MCF 10A (cell line): ENCODE results near the gene PLD6. TPM values are rescaled to one million over a fixed set of nuclear protein-coding genes. Genes with fewer than 3 reads are reported as not detected.

Experiments
- BruUV-seq: library from RNA; stranded (reverse); fragments of 400-500 nt; replicated peaks from 2 replicates; lab custom pipeline; 2021; lab: Mats Ljungman, UMichigan
- CTCF ChIA-PET: fragments of 300-600 bp; sonication (Branson Sonifier 250); formaldehyde crosslinking; extraction: SDS; loops from one replicate; lab custom pipeline; 2021; ENCODE audit warnings: antibody characterized with exemption, inconsistent platforms; lab: Yijun Ruan, JAX
- POLR2A ChIA-PET: fragments of 300-600, 350-650 bp; sonication (Branson Sonifier 250); formaldehyde crosslinking; extraction: SDS; loops from one replicate; lab custom pipeline; 2020; ENCODE audit warnings: antibody characterized with exemption, inconsistent platforms; lab: Yijun Ruan, JAX
- DNase-seq: peaks from one replicate; pipeline ENCODE4 v3.0.0-alpha.2; 2018; ENCODE audit not compliant: unreplicated experiment
- H3K27ac Mint-ChIP-seq: one replicate; pipeline ENCODE4 v1.8.0; 2022; ENCODE audit warnings: mild to moderate bottlenecking, low read depth, mixed read lengths; ENCODE audit not compliant: unreplicated experiment
- H3K27me3 Mint-ChIP-seq: one replicate; pipeline ENCODE4 v1.8.0; 2022; ENCODE audit warnings: mixed read lengths; ENCODE audit not compliant: insufficient read depth, unreplicated experiment
- H3K36me3 Mint-ChIP-seq: one replicate; pipeline ENCODE4 v1.8.0; 2022; ENCODE audit warnings: mild to moderate bottlenecking, moderate library complexity, mixed read lengths; ENCODE audit not compliant: insufficient read depth, unreplicated experiment
- H3K4me1 Mint-ChIP-seq: one replicate; pipeline ENCODE4 v1.8.0; 2022; ENCODE audit warnings: mixed read lengths; ENCODE audit not compliant: insufficient read depth, unreplicated experiment
- H3K4me3 Mint-ChIP-seq: one replicate; pipeline ENCODE4 v1.8.0; 2022; ENCODE audit warnings: mild to moderate bottlenecking, moderate library complexity, mixed read lengths; ENCODE audit not compliant: unreplicated experiment
- H3K9me3 Mint-ChIP-seq: one replicate; pipeline ENCODE4 v1.8.0; 2022; ENCODE audit warnings: mixed read lengths; ENCODE audit not compliant: unreplicated experiment
- CTCF ChIP-seq: fragments of 200-600 bp; IDR thresholded peaks from one replicate; pipeline ENCODE4 v1.8.0; 2022; ENCODE audit warnings: antibody characterized with exemption, mild to moderate bottlenecking; ENCODE audit not compliant: unreplicated experiment
- intact Hi-C: fragments of 100-400 bp; cut with micrococcal nuclease; formaldehyde crosslinking; loops from 2 replicates; pipeline ENCODE4 v1.14.1; 2022
- total RNA-seq: library from RNA; stranded (reverse); gene quantifications from 2 replicates; pipeline ENCODE4 v1.2.3, GENCODE V29; 2022

PLD6 gene
- total RNA-seq, 1 experiment from 2014 or later = 5.5 TPM

- H3K36me3 Mint-ChIP-seq = peaks cover 96% of the 10 kb centered on the region
- no peaks in the 10 kb centered on the region for H3K4me1 Mint-ChIP-seq
- H3K27me3 Mint-ChIP-seq = no peaks in the 10 kb centered on the region
- H3K27ac Mint-ChIP-seq = no peak overlapping the region
- no peak for TF ChIP-seq CTCF
- no TSS peak for BruUV-seq
- no peaks in the 10 kb centered on the region for H3K9me3 Mint-ChIP-seq
- DNase-seq = no peak
- intact Hi-C loops = no loop called here
- POLR2A ChIA-PET = no interaction called here
- CTCF ChIA-PET = no interaction called here
- no peak overlapping the region for H3K4me3 Mint-ChIP-seq
These were observed 10.1 kb upstream of the PLD6 start for GRCh38 chr17:17216236-17216635.

GRCh38 chr17:17215575-17215974 lies 9.4 kb upstream of the PLD6 start:
- POLR2A ChIA-PET = no interaction called here
- no peaks in the 10 kb centered on the region for H3K4me1 Mint-ChIP-seq
- no TSS peak for BruUV-seq
- DNase-seq = no peak
- TF ChIP-seq CTCF = no peak
- no peak overlapping the region for H3K27ac Mint-ChIP-seq
- H3K9me3 Mint-ChIP-seq = no peaks in the 10 kb centered on the region
- intact Hi-C loops = no loop called here
- H3K27me3 Mint-ChIP-seq = no peaks in the 10 kb centered on the region
- H3K36me3 Mint-ChIP-seq = peaks cover 95% of the 10 kb centered on the region
- no peak overlapping the region for H3K4me3 Mint-ChIP-seq
- CTCF ChIA-PET = no interaction called here

GRCh38 chr17:17214646-17215436 lies 8.7 kb upstream of the PLD6 start:
- ChIA-PET CTCF (interaction anchor here (0.6 kb wide), 2 partner anchors 87 to 198 kb away, joined by 3 to 4 read pairs; no protein-coding TSS in a partner anchor), POLR2A (no interaction called here)
- BruUV-seq = no TSS peak

More at GRCh38 chr17:17214646-17215436, 8.7 kb upstream of the PLD6 start:
- no peak overlapping the region for H3K4me3 Mint-ChIP-seq
- no peaks in the 10 kb centered on the region for H3K9me3 Mint-ChIP-seq
- H3K4me1 Mint-ChIP-seq = no peaks in the 10 kb centered on the region
- peaks cover 88% of the 10 kb centered on the region for H3K36me3 Mint-ChIP-seq
- no peaks in the 10 kb centered on the region for H3K27me3 Mint-ChIP-seq
- TF ChIP-seq CTCF = no peak
- H3K27ac Mint-ChIP-seq = no peak overlapping the region
- intact Hi-C loops = no loop called here
- DNase-seq = no peak
